HG02981 (cell line): Measurements from ENCODE around the gene ZNF454.

Source experiments
- ATAC-seq: cut with Tn5 transposase; IDR thresholded peaks from one replicate; pipeline ENCODE4 v1.9.1; 2021; ENCODE audit warnings: mild to moderate bottlenecking, moderate library complexity; ENCODE audit not compliant: unreplicated experiment

The ZNF454 gene

GRCh38 chr5:178992291-178992895 lies 51.4 kb downstream of the ZNF454 start:
- no peak for ATAC-seq

- no peak for ATAC-seq
Measured at GRCh38 chr5:178993236-178993765, 52.3 kb downstream of the ZNF454 start.

DNA sequence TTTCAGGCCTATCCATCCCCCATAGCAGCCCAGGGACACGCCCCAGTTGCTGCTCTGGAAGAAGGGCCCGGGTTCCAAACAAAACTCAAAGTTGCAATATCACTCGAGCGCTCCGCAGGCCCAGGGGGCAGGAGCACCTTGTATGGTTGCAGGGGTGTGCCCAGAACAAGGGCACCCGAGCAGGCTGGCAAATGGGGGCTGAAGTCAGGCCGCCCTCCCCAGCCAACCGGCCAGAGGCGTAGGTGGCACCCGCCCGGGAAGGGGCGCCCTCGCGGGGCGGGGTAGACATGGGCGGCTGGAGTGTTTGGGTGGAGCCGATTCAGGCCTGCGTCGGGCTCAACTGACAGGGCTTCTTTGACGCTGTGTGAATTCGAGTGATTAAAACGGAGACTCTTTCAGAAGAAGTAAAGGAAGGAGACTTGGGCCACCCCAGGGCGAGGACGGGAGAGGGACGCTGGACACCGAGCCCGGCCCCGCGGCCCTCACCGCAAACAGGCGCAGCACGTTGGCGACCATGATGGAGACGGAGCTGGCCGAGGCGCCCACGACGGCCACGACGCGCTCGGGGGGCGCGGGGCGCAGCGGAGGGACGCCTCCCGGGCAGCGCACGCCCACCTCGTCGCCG lies 53.1 kb downstream of the ZNF454 start:
- no peak for ATAC-seq

DNA sequence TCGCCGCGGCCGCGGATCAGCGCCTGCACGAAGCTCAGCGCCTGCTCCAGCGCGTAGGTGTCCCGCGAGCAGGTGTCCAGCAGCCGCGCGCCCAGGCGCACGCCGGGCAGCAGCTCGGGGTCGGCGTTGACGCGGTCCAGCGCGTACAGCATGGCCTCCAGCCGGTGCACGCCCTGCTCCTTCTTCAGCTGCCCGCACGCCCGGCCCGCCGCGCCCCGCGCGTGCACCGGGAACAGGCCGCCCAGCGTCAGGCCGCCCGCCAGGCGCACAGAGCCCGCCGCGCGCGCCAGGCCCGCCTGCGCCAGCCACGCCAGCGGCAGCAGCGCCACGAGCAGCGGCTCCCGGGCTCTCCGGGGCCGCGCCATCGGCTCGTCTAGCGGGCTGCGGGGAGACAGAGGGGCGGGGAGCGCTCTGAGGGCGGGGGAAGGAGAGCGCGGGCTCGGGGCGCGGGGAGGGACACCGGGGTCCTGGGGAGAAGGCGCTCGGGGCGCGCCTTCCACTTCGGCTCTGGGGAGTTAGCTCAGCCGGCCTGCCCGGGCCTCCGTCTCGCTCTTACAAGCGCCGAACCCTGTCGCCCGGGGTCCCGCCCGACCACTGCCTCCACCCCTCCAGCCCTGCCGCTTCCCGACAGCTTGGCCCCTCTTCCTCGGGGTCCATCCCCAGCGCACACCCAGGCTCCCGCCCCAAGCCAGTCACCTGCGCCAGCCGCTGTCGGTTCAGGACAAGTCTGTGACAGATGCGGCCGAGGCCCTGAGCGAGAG lies 53.8 kb downstream of the ZNF454 start, which contains the start of gene GRM6:
Gene GRM6, minus strand, starts transcription at position 741 of the 761 bp plus-strand sequence. Its CDS starts 376 bp downstream, at position 365.
- no peak for ATAC-seq

- ATAC-seq = no peak
Measured at GRCh38 chr5:178995341-178995690, 54.3 kb downstream of the ZNF454 start.

DNA sequence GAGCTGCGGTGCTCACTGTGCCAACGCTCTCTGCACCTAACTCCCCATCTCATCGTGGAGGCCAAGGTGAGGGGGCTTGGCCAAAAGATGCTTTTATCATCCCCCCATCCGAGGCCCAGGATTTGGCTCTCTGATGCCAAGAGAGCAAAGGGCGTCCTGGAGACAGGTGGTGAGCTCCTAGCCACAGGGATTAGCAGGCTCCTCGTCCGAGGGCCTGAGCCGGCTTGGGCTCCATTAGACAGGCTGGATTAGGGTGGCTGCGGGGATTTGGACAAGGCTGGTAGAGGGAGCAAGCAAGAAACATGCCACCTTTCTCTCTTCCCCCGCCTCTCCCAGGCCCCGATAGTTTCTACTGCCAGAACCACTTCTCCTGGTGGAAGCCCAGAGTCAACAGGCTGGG lies 55.2 kb downstream of the ZNF454 start:
- ATAC-seq = no peak

GRCh38 chr5:178997191-178997590 lies 56.2 kb downstream of the ZNF454 start:
- ATAC-seq = no peak

DNA sequence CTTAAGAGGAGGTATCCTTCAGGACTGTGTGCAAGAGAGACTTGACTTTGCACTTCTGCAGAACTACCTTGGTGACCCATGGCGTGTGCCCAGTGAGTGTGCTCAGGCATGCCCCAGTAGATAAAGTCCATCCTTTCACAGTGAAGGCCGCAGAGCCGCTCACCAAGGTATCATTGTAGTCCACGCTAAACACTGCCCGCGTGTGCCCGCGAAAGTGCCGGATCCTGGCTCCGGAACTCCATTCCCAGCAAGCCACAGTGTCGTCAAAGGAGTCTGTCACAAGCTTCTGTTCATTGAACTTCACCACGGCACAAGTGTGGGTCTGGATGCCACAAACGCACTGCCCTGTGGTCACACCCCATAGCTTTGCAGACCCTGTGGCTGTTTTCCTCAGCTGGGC lies 57.4 kb downstream of the ZNF454 start:
- ATAC-seq = no peak

DNA sequence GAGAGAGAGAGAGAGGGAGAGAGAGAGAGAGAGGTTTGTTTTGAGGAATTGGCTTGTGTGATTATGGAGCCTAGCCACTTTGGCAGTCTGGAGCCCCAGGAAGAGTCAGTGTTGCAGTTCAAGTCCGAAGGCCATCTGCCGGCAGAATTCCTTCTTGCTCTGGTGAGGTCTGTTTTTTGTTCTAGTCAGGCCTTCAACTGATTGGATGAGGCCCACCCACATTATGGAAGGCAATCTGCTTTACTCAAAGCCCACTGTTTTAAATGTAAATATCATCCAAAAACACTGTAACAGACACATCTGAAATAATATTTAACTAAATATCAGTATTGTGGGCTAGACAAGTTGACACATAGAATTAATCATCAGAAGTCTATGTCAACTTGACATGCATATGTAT lies 65.6 kb downstream of the ZNF454 start:
- ATAC-seq = no peak

- ATAC-seq = no peak
Measured at GRCh38 chr5:179008667-179009066, 67.7 kb downstream of the ZNF454 start.
